Keratinocyte (primary cell): ENCODE results near the gene FRY. TPM values are rescaled to one million over a fixed set of nuclear protein-coding genes. Genes with fewer than 3 reads are reported as not detected.

Source experiments
- DNase-seq: peaks from one replicate; pipeline ENCODE4 v3.0.0-alpha.2; 2011; ENCODE audit warnings: low read depth, missing footprints, low spot score
- FAIRE-seq: peaks from 2 replicates; lab custom pipeline; 2011; peaks lifted over from hg19 to GRCh38; lab: Jason Lieb, UNC
- H2AFZ ChIP-seq: 2 replicates; pipeline ENCODE4 v1.6.0; 2012; ENCODE audit warnings: low read length, control low read depth, inconsistent platforms; ENCODE audit not compliant: control insufficient read depth
- H3K27ac ChIP-seq: 2 replicates; pipeline ENCODE4 v1.5.1; 2011; ENCODE audit warnings: low read length; ENCODE audit not compliant: control insufficient read depth, insufficient read depth
- H3K27me3 ChIP-seq: 3 replicates; pipeline ENCODE4 v1.6.0; 2011; ENCODE audit warnings: low read length; ENCODE audit not compliant: control insufficient read depth, insufficient read depth; ENCODE audit errors: extremely low read depth
- H3K36me3 ChIP-seq, 2 experiments: 2 replicates in 1 of 2; 3 replicates in 1 of 2; pipeline ENCODE4 v1.5.1; 2011; ENCODE audit warnings: low read length in 2 of 2, mild to moderate bottlenecking in 1 of 2; ENCODE audit not compliant: control insufficient read depth in 2 of 2, insufficient read depth in 2 of 2; ENCODE audit errors: extremely low read depth in 1 of 2
- H3K4me1 ChIP-seq: 3 replicates; pipeline ENCODE4 v1.5.1; 2011; ENCODE audit warnings: low read length; ENCODE audit not compliant: control insufficient read depth, insufficient read depth; ENCODE audit errors: extremely low read depth
- H3K4me2 ChIP-seq: 3 replicates; pipeline ENCODE4 v1.6.0; 2011; ENCODE audit warnings: low read depth, low read length; ENCODE audit not compliant: control insufficient read depth, insufficient read depth; ENCODE audit errors: extremely low read depth
- H3K4me3 ChIP-seq, 3 experiments: fragments of 200-600 bp in 1 of 3; sonication (generic) in 1 of 3; 2 replicates in 2 of 3; 3 replicates in 1 of 3; pipeline ENCODE4 v1.5.1; 2011 to 2016; ENCODE audit warnings: low read length in 3 of 3, mild to moderate bottlenecking in 3 of 3, control low read depth in 2 of 3, inconsistent platforms in 1 of 3, low read depth in 1 of 3, mixed read lengths in 1 of 3, mixed run types in 1 of 3, moderate library complexity in 1 of 3; ENCODE audit not compliant: control insufficient read depth in 2 of 3, insufficient read depth in 2 of 3; ENCODE audit errors: extremely low read depth in 1 of 3
- H3K79me2 ChIP-seq: 2 replicates; pipeline ENCODE4 v1.6.0; 2012; ENCODE audit warnings: low read length; ENCODE audit not compliant: control insufficient read depth, insufficient read depth
- H3K9ac ChIP-seq: 3 replicates; pipeline ENCODE4 v1.6.0; 2011; ENCODE audit warnings: low read length; ENCODE audit not compliant: control insufficient read depth, insufficient read depth; ENCODE audit errors: extremely low read depth
- H3K9me1 ChIP-seq: 3 replicates; pipeline ENCODE4 v1.6.0; 2011; ENCODE audit warnings: low read length; ENCODE audit not compliant: control insufficient read depth, insufficient read depth; ENCODE audit errors: extremely low read depth
- H3K9me3 ChIP-seq: 2 replicates; pipeline ENCODE4 v1.5.1; 2012; ENCODE audit warnings: low read depth, low read length; ENCODE audit not compliant: control insufficient read depth
- H4K20me1 ChIP-seq: 3 replicates; pipeline ENCODE4 v1.6.0; 2011; ENCODE audit warnings: low read length; ENCODE audit not compliant: control insufficient read depth, insufficient read depth; ENCODE audit errors: extremely low read depth
- CTCF ChIP-seq, 3 experiments: IDR thresholded peaks in 1 of 3; conservative IDR thresholded peaks in 1 of 3; optimal IDR thresholded peaks in 1 of 3; 2 replicates in 2 of 3; 3 replicates in 1 of 3; pipeline versions ENCODE3 to v1.5.1; 2011; ENCODE audit warnings: low read length in 3 of 3, mild to moderate bottlenecking in 3 of 3, moderate library complexity in 2 of 3, control low read depth in 1 of 3, inconsistent platforms in 1 of 3; ENCODE audit not compliant: insufficient read depth in 2 of 3; ENCODE audit errors: extremely low read depth in 1 of 3
- EZH2 ChIP-seq: IDR thresholded peaks from one replicate; pipeline ENCODE4 v1.6.1; 2012; ENCODE audit warnings: inconsistent platforms, mild to moderate bottlenecking, low read length, moderate library complexity
- dilution Hi-C: fragments of 300-500 bp; cut with MboI; formaldehyde crosslinking; loops from one replicate; pipeline ENCODE4 v1.7.0; 2020; ENCODE audit warnings: low sequenced_read_pairs; ENCODE audit not compliant: extremely low pct_ligation_motif_present
- polyA plus RNA-seq, 5 experiments: library from polyadenylated mRNA; depleted of rRNA in 3 of 5; stranded (reverse) in 3 of 5; stranded (forward) in 1 of 5; unstranded in 1 of 5; fragments of >200 nt; gene quantifications; 1 replicate in 1 of 5; 2 replicates in 3 of 5; 3 replicates in 1 of 5; pipeline versions ENCODE4 v1.2.1 to v1.2.3, GENCODE V29; 2011 to 2012; ENCODE audit warnings: missing spikeins in 2 of 5, low read depth in 1 of 5, low replicate concordance in 1 of 5

Gene FRY
- polyA plus RNA-seq, 1 donor (not counting 4 experiments of a cell fraction or from before 2014, with no cell fraction given) = 0.80 TPM

GRCh38 chr13:32011971-32012370 is 19.6 kb upstream of the FRY start:
- no peak for DNase-seq
- dilution Hi-C loops = no loop called here

GRCh38 chr13:32013181-32013580 is 18.4 kb upstream of the FRY start:
- H3K9me3 ChIP-seq = no peaks in the 10 kb centered on the region
- no peaks in the 10 kb centered on the region for H3K4me1 ChIP-seq
- no peak overlapping the region for H3K4me2 ChIP-seq
- DNase-seq = no peak
- H3K36me3 ChIP-seq = no peaks in the 10 kb centered on the region
- no peak for TF ChIP-seq EZH2
- TF ChIP-seq CTCF (optimal IDR thresholded peaks at IDR 0.05 in 1 of 3, IDR thresholded peaks at IDR 0.05 in 1 of 3, conservative IDR thresholded peaks at IDR 0.05 in 1 of 3; ENCODE audit: extremely low read depth in 1 of 3, insufficient read depth in 2 of 3, low read length in 3 of 3) = no peak
- H3K27ac ChIP-seq = no peak overlapping the region
- dilution Hi-C loops = no loop called here
- H3K79me2 ChIP-seq = no peaks in the 10 kb centered on the region
- no peaks in the 10 kb centered on the region for H4K20me1 ChIP-seq
- H2AFZ ChIP-seq = no peak overlapping the region
- H3K9me1 ChIP-seq = no peaks in the 10 kb centered on the region
- H3K27me3 ChIP-seq = no peaks in the 10 kb centered on the region
- no peak overlapping the region for H3K9ac ChIP-seq
- no peak overlapping the region for H3K4me3 ChIP-seq
- no peak for FAIRE-seq

More at GRCh38 chr13:32011971-32012370, 19.6 kb upstream of the FRY start:
- Histone ChIP-seq H3K4me3 (no peak overlapping the region), H3K36me3 (no peaks in the 10 kb centered on the region), H3K9ac (no peak overlapping the region), H3K9me1 (no peaks in the 10 kb centered on the region), H3K4me1 (no peaks in the 10 kb centered on the region), H3K9me3 (no peaks in the 10 kb centered on the region), H4K20me1 (no peaks in the 10 kb centered on the region), H3K27me3 (no peaks in the 10 kb centered on the region), H3K4me2 (no peak overlapping the region), H3K79me2 (no peaks in the 10 kb centered on the region), H2AFZ (no peak overlapping the region), H3K27ac (no peak overlapping the region)
- FAIRE-seq = no peak
- TF ChIP-seq CTCF (optimal IDR thresholded peaks at IDR 0.05 in 1 of 3, IDR thresholded peaks at IDR 0.05 in 1 of 3, conservative IDR thresholded peaks at IDR 0.05 in 1 of 3; ENCODE audit: extremely low read depth in 1 of 3, insufficient read depth in 2 of 3, low read length in 3 of 3) (no peak), EZH2 (no peak)
